ENCODE data around the gene DNAJC24.

The DNAJC24 gene

GRCh38 chr11:31442086-31442485 is 72.4 kb downstream of the DNAJC24 start:
- TF ChIP-seq SIN3A (IDR thresholded peaks at IDR 0.05; ENCODE audit: borderline replicate concordance, insufficient read depth, low read length) (no peak), POLR2AphosphoS5 (IDR thresholded peaks at IDR 0.05; ENCODE audit: low read depth, low read length) (no peak), FOXP2 (optimal IDR thresholded peaks at IDR 0.05; ENCODE audit: borderline replicate concordance, extremely low read depth, extremely low read length, insufficient read depth) (no peak), TAF1 (IDR thresholded peaks at IDR 0.05; ENCODE audit: borderline replicate concordance, insufficient read depth, low read length) (no peak), REST (IDR thresholded peaks at IDR 0.05; ENCODE audit: insufficient read depth in 1 of 2, low read depth in 2 of 2, low read length in 2 of 2) (no peak)

GRCh38 chr11:31443802-31444201 is 74.1 kb downstream of the DNAJC24 start:
- TF ChIP-seq SIN3A (IDR thresholded peaks at IDR 0.05; ENCODE audit: borderline replicate concordance, insufficient read depth, low read length) = no peak

- TF ChIP-seq FOXP2 (optimal IDR thresholded peaks at IDR 0.05; ENCODE audit: borderline replicate concordance, extremely low read depth, extremely low read length, insufficient read depth) = no peak
- TF ChIP-seq TAF1 (IDR thresholded peaks at IDR 0.05; ENCODE audit: borderline replicate concordance, insufficient read depth, low read length) = no peak
- no peak for TF ChIP-seq REST (IDR thresholded peaks at IDR 0.05; ENCODE audit: insufficient read depth in 1 of 2, low read depth in 2 of 2, low read length in 2 of 2)
- TF ChIP-seq POLR2AphosphoS5 (IDR thresholded peaks at IDR 0.05; ENCODE audit: low read depth, low read length) = no peak
- TF ChIP-seq SIN3A (IDR thresholded peaks at IDR 0.05; ENCODE audit: borderline replicate concordance, insufficient read depth, low read length) = no peak
Observed at GRCh38 chr11:31445621-31446020, 76.0 kb downstream of the DNAJC24 start.

- no peak for TF ChIP-seq SIN3A (IDR thresholded peaks at IDR 0.05; ENCODE audit: borderline replicate concordance, insufficient read depth, low read length)
- no peak for TF ChIP-seq POLR2AphosphoS5 (IDR thresholded peaks at IDR 0.05; ENCODE audit: low read depth, low read length)
- no peak for TF ChIP-seq TAF1 (IDR thresholded peaks at IDR 0.05; ENCODE audit: borderline replicate concordance, insufficient read depth, low read length)
- TF ChIP-seq FOXP2 (optimal IDR thresholded peaks at IDR 0.05; ENCODE audit: borderline replicate concordance, extremely low read depth, extremely low read length, insufficient read depth) = no peak
- TF ChIP-seq REST (IDR thresholded peaks at IDR 0.05; ENCODE audit: insufficient read depth in 1 of 2, low read depth in 2 of 2, low read length in 2 of 2) = no peak
Observed at GRCh38 chr11:31449040-31449439, 79.4 kb downstream of the DNAJC24 start.

- TF ChIP-seq REST (IDR thresholded peaks at IDR 0.05; ENCODE audit: insufficient read depth in 1 of 2, low read depth in 2 of 2, low read length in 2 of 2) (no peak), SIN3A (IDR thresholded peaks at IDR 0.05; ENCODE audit: borderline replicate concordance, insufficient read depth, low read length) (no peak), FOXP2 (optimal IDR thresholded peaks at IDR 0.05; ENCODE audit: borderline replicate concordance, extremely low read depth, extremely low read length, insufficient read depth) (no peak)
Observed at GRCh38 chr11:31450841-31451240, 81.2 kb downstream of the DNAJC24 start.

Measured in PFSK-1 (cell line).